Measurements from ENCODE around the gene SYS1. TPM values are rescaled to one million over a fixed set of nuclear protein-coding genes. Genes with fewer than 3 reads are reported as not detected.

The SYS1 gene
- total and polyA plus RNA-seq, 5 experiments from 2014 or later, result 34.2 to 62.5 (median 46.1) TPM

DNA sequence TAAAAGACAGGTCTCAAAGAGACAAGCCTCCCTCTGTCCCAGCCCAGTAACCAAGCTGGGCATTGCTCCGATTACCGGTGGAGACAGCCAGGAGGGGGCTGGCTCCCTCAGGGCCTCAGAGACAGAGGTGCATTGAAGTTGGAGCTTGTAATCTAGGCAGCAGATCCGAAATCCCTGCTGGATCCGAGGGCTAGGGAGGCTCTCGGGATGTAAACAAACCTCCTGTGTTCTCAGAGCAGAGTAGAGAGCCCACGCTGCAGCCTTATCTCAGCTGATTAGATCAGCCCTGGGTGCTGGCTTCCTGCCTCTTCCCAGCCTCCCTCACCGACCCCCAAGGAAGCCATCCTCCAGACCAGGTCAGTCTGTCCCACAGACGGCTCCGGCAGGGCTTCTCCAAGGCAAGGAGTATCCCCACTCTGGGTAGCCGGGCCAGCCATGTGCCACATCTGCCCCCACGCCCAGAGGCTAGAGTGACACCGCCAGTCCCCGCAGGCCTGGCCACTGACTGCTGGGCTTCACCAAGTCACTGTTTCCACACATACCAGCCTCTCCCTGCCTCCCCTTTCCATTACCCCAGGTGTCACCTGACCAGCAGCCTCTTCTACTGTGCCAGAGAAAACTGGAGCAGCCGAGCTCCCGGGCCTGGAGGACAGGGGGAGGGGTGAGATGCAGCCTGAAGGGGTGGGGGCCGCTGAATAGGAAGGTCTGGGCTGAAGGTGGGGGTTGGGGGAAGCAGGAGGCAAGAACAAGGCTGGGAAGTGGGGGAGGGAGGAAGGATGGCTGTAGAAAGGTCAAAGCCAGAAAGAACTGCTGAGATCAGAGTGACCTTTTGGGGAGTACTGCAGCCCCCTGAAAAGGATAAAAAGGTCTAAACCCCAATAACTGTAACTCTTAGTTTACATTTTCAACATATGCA lies 20.8 kb upstream of the SYS1 start:
- H3K9me3 Mint-ChIP-seq, result no peaks in the 10 kb centered on the region
- POLR2A ChIA-PET, result no interaction called here
- no peaks in the 10 kb centered on the region for H3K36me3 Mint-ChIP-seq
- peaks cover 0 to 8% (median under 1%) of the 10 kb centered on the region in 4 donors for H3K4me1 Mint-ChIP-seq
- H3K27me3 Mint-ChIP-seq, result peaks cover 8 to 28% (median 21%) of the 10 kb centered on the region in 5 donors
- DNase-seq (no peak), ATAC-seq (no peak)
- no peak overlapping the region for H3K4me3 Mint-ChIP-seq
- no peak overlapping the region for H3K27ac Mint-ChIP-seq

DNA sequence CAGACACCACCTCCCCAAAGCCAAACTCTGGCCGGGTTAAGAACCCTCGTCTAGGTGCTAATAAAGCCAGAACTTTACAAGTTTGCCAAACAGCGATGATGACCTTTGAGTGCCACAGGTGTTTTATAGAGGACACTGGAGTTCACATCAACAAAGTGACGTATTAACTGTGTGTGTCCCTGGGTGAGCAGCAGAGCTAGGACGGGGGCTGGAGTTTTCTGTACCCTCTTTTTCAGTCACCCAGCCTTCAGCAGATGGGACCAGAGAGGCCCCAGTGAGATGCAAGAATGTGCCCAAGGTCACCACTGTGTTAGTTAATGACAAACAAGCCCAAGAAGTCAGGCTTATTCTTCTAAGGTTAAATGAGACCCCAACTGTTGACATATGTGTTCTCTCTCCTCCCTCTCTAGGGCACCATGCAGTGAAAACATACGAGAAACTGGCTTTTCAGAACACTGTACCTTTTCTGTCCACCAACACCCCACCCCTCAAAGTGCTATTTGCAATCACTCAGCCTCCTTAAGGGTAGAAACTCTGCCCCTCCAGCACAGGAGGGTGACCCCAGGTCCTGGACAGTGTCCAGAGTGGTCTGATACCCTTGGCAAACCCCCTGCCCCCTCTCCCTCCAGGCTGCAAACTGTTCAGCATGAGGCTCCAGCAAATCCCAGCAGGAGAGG lies 20.0 kb upstream of the SYS1 start:
- ATAC-seq (no peak), DNase-seq (no peak)
- H3K4me3 Mint-ChIP-seq, result no peak overlapping the region
- POLR2A ChIA-PET, result no interaction called here
- no peaks in the 10 kb centered on the region for H3K36me3 Mint-ChIP-seq
- no peak overlapping the region for H3K27ac Mint-ChIP-seq
- no peaks in the 10 kb centered on the region for H3K9me3 Mint-ChIP-seq
- peaks cover 0 to 13% (median 4%) of the 10 kb centered on the region in 4 donors for H3K4me1 Mint-ChIP-seq
- H3K27me3 Mint-ChIP-seq, result peaks cover 8 to 32% (median 26%) of the 10 kb centered on the region in 5 donors

DNA sequence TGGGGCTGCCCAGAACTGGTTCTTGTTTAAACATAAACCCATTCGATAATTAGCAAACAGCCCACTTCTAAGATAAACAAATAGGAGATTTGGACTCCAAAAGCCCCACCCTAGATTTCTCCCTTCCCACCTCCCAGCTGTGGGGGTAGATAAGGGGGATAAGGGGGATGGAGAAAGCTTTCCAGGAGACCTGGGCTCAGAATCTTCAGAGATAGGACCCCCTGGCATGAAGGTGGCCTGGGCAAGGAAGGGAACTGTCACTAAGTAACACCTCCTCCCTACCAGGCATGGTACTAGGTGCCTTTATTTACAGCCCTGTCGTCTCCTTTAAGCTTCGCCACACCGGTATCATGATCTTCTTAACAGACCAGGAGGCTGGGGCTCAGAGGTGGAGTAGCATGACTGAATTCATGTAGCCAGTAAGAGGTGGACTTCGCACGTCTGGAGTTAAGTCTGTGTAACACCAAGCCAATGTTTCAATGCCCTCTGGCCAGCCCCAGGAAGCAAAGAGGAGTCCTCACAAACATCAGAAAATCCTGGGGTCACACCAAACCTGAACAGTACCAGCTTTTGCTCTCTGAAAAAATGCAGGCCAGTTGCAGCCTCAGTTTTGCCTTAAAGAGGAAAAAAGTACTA lies 19.3 kb upstream of the SYS1 start:
- Mint-ChIP-seq H3K27ac (peak overlapping the region in 1 of 10 donors; percentile 33), H3K27me3 (peaks cover 8 to 32% (median 26%) of the 10 kb centered on the region in 5 donors), H3K9me3 (no peaks in the 10 kb centered on the region), H3K4me1 (peaks cover 0 to 16% (median 5%) of the 10 kb centered on the region in 4 donors), H3K4me3 (no peak overlapping the region), H3K36me3 (peaks cover 0 to 2% (median 0%) of the 10 kb centered on the region in 3 donors)
- DNase-seq (no peak), ATAC-seq (no peak)
- POLR2A ChIA-PET, result no interaction called here

DNA sequence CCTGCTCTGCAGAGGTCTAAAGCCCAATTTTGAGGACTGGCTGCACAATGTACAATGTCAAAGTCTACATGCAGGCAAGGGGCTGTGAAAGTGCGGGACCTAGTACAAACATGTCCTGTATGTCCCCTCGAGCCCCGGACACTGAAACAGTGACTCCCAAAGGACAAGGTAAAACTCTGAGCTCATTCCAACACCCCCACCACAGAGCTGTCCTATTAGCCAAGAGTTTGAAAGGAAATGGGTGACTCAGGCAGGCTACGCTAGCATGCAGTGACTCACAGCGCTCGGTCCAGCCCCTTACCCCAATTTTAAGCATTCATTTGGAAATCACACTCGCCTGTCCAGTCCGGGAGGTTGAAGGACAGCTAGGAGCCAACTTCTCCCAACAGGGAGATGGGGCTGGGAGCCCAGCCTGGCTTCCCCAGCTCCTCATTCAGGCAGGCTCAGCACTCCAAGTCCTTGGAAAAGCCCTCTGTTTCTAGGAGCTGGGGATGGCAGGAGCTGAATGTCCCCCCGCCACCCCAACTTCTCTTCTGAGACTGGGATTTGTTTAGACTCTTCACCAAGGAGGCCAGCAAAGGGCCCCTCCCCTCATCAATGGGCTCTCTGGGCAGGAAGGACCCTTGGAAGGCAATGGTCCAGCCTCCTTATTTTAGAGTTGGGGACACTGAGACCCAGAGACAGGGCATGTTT lies 18.6 kb upstream of the SYS1 start:
- peaks cover 8 to 32% (median 26%) of the 10 kb centered on the region in 5 donors for H3K27me3 Mint-ChIP-seq
- POLR2A ChIA-PET, result no interaction called here
- no peak for DNase-seq
- H3K4me1 Mint-ChIP-seq, result peaks cover 0 to 16% (median 5%) of the 10 kb centered on the region in 4 donors
- H3K27ac Mint-ChIP-seq, result no peak overlapping the region
- H3K9me3 Mint-ChIP-seq, result no peaks in the 10 kb centered on the region
- peaks cover 0 to 2% (median 0%) of the 10 kb centered on the region in 3 donors for H3K36me3 Mint-ChIP-seq
- no peak for ATAC-seq
- no peak overlapping the region for H3K4me3 Mint-ChIP-seq

DNA sequence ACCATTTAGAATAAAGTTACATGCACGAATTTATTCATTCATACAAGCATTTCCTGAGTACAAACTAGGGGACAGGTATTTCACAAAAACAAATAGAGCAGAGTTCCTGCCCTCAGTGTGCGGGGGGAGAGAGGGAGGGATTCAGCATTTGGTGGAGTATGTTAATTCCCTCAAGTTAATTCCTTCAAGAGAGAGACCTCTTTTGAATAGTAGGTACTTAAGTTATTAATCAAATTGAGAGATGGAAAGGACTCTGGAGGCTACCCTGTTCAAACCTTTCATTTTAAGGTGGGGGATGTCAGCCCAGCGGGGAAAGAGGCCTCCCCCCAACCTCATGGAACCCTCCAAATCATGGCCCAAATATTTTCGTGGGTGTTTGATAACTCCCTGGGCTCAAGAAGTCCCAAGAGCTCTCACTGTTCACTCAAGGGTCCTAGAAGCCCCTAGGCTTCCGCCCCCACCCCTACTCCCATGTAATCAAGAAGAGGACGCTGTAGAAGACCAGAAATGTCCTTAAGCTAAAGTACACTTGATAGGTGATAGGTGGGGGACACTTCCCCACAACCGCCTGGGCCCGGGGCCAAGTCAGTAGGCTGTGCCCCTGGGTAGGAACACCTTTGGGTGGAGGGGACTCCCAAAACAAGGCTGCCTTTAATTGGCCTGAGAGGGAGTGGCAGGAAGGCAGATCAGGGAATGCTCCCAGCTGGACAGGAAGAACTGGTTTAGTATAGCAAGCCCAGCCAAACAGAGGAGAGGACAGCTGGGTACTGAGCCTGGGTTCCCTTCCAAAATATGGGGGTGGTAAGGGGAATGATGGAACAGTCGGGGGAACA lies 17.6 kb upstream of the SYS1 start:
- Mint-ChIP-seq H3K36me3 (peaks cover 0 to 2% (median 0%) of the 10 kb centered on the region in 3 donors), H3K4me3 (no peak overlapping the region), H3K9me3 (no peaks in the 10 kb centered on the region), H3K4me1 (peaks cover 0 to 16% (median 5%) of the 10 kb centered on the region in 4 donors), H3K27me3 (peaks cover 8 to 32% (median 26%) of the 10 kb centered on the region in 5 donors), H3K27ac (no peak overlapping the region)
- DNase-seq, result no peak
- POLR2A ChIA-PET, result no interaction called here
- no peak for ATAC-seq

DNA sequence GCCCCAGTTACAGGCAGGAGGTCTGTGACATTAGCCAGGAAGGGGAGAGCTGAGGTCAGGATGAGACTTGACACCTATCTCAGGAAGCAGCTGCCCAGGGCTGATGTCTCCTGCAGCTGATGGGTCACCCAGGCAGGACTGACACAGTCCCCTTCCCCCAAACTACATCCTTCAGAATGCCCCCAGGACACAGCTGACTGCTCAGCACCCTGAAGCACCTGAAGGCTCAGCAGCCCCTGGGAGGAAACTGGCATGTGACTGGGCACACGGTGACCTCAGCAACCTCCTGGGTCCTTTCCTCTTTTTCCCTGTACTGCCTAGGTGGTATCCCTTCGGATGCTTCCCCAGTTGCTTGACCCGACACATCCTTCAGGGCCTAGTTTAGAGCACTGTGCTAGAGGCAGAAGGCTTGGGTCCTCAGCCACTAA lies 16.7 kb upstream of the SYS1 start:
- H3K4me1 Mint-ChIP-seq, result peaks cover 0 to 16% (median 5%) of the 10 kb centered on the region in 4 donors
- ATAC-seq (no peak), DNase-seq (no peak)
- H3K27me3 Mint-ChIP-seq, result peaks cover 8 to 32% (median 26%) of the 10 kb centered on the region in 5 donors
- POLR2A ChIA-PET, result no interaction called here
- no peak overlapping the region for H3K27ac Mint-ChIP-seq
- H3K36me3 Mint-ChIP-seq, result peaks cover 0 to 2% (median 0%) of the 10 kb centered on the region in 3 donors
- no peak overlapping the region for H3K4me3 Mint-ChIP-seq
- no peaks in the 10 kb centered on the region for H3K9me3 Mint-ChIP-seq

DNA sequence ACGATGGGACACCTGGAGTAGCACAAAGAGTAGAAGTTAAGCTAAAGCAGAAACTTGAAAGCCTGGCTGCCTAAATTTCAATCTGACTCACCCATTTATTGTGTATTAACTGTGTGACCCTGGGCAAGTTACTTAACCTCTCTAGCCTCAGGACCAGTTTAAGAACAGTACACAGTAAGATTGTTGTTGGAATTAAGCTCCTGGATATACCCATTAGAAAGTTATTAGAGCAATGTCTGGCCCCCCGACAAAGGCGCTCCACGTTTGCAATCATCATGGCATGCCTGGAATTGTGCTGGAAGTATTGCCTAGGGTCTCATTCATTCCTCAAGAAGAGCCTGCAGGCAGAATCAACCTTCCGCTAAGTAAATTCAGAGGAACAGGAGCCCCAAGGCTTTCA lies 16.1 kb upstream of the SYS1 start:
- peaks cover 8 to 32% (median 26%) of the 10 kb centered on the region in 5 donors for H3K27me3 Mint-ChIP-seq
- POLR2A ChIA-PET, result interaction anchor here (1.5 kb wide), 1 partner anchor 69 kb away, joined by 3 read pairs; the partner anchor contains the start of gene PIGT
- H3K4me1 Mint-ChIP-seq, result peaks cover 0 to 16% (median 5%) of the 10 kb centered on the region in 4 donors
- no peak for ATAC-seq
- H3K9me3 Mint-ChIP-seq, result no peaks in the 10 kb centered on the region
- no peak overlapping the region for H3K27ac Mint-ChIP-seq
- H3K4me3 Mint-ChIP-seq, result peak overlapping the region in 7 of 10 donors; percentile 7 to 81 (median 73)
- H3K36me3 Mint-ChIP-seq, result peaks cover 0 to 2% (median 0%) of the 10 kb centered on the region in 3 donors
- no peak for DNase-seq

DNA sequence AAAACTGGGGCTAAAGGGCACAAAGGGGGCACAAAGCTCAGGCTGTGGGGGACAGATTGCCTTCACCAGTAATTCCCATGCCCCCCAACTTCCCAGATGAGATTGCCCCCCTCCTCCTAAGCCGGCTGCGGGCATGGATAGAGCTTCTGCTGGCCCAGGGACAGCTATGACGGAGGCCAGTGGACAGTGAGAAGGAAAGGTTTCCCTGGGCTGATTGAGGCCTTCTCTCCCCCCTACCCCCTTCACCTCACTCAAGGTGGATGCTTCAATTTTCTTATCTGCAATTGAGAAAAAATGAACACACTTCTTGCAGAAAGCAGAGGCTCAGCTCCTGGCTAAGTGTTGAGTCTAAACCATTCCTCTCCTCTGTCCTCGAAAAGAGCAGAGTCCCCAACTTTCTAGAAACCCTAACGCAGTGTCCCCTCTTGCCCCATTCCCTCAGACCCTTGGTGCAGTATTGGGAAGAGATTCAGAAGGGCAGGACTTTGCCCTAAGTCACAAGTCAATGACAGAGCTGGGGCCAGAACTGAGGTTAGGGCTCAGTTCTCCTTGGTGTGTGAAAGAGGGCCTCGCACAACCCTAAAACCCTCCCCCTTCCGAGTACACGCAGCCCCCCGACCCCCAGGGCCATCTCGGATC lies 15.5 kb upstream of the SYS1 start:
- peak in 1 of 2 donors; percentile 20 for ATAC-seq
- Mint-ChIP-seq H3K9me3 (no peaks in the 10 kb centered on the region), H3K4me1 (peaks cover 0 to 16% (median 5%) of the 10 kb centered on the region in 4 donors)

DNA sequence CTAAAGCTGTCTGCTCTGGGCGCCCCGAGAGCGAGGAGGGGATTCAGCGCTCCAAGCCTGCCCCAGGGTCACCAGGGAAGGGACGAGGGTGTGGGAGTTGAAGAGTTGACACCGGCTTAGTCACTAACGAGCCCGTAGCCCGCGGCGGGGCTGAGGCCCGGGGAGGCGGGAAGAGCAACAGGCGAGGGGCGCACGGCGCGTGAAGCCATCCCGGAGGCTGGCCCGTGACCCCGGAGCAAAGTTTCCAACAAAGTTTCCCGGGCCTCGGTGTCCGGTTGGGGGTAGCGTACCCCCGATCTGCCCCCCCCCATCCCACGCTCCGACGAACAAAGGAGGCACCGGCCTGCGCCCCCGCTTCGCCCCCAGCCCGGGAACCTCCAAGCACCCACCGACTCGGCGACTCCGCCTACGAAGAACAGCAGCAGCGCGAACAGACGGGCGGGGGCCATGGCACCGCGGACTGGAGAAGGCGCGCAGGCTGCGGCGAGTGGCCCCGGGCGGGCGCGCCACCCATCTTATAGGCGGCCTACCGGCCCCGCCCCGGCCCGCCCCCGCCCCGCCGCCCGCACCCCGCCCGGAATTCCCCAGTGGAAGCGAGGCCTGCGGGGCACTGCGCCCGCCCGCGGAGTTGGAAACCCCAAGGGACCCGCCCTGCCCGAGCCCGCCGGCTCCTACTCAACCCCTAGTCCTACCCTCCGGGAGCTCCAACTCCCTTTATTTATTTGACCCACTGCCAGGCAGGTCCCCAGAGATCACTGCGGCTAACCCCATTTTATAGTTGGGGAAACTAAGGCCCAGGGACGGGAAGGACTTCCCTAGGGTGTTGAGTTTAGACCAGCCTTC lies 14.8 kb upstream of the SYS1 start, which contains the start of gene SDC4:
Gene SDC4 (minus strand): TSS at position 489 of the 843 bp plus-strand sequence. CDS start 40 bp downstream, at position 449.
- peaks cover 8 to 30% (median 26%) of the 10 kb centered on the region in 5 donors for H3K27me3 Mint-ChIP-seq
- H3K9me3 Mint-ChIP-seq, result no peaks in the 10 kb centered on the region
- H3K36me3 Mint-ChIP-seq, result peaks cover 0 to 2% (median 0%) of the 10 kb centered on the region in 3 donors
- peak within 1 kb of the TSS in 1 of 10 donors; percentile 15 for H3K27ac Mint-ChIP-seq
- ATAC-seq, result peak; percentile 85 to 90
- H3K4me1 Mint-ChIP-seq, result peaks cover 0 to 16% (median 5%) of the 10 kb centered on the region in 4 donors
- peak within 1 kb of the TSS; percentile 45 to 81 (median 74) for H3K4me3 Mint-ChIP-seq
- POLR2A ChIA-PET, result interaction anchor here (0.5 to 1.5 kb wide), 2 partner anchors 68 to 106 kb away, joined by 3 read pairs; partner anchors contain the start of gene PIGT
- peak in 7 of 10 donors; percentile 14 to 45 (median 25) for DNase-seq

More for the DNA sequence above, 15.5 kb upstream of the SYS1 start:
- Mint-ChIP-seq H3K27ac (no peak overlapping the region), H3K36me3 (peaks cover 0 to 2% (median 0%) of the 10 kb centered on the region in 3 donors), H3K27me3 (peaks cover 8 to 32% (median 26%) of the 10 kb centered on the region in 5 donors), H3K4me3 (peak overlapping the region; percentile 45 to 81 (median 74))
- DNase-seq, result no peak
- POLR2A ChIA-PET, result interaction anchor here (1.5 kb wide), 1 partner anchor 69 kb away, joined by 3 read pairs; the partner anchor contains the start of gene PIGT

DNA sequence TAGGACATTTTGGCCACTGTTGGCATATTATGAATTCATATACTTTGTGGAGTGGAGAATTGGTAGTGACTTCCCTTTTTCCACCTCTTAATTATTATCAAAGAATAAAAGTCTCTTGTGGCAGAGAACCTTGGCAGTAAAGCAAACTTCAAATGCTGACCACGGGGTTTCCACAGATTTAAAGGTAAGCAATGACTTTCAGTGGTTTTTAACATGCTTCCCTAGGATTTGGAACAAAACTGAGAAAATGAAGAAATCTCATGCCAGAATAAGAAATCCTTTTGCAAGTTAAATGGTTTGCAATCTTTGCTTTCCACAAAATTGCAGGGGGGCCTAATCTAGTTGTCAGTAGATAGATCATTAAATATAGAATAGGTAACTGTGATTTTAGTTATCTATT lies 12.7 kb upstream of the SYS1 start:
- H3K9me3 Mint-ChIP-seq, result no peaks in the 10 kb centered on the region
- ATAC-seq (no peak), DNase-seq (no peak)
- H3K36me3 Mint-ChIP-seq, result peaks cover 0 to 2% (median 0%) of the 10 kb centered on the region in 3 donors
- peaks cover 0 to 18% (median 5%) of the 10 kb centered on the region in 4 donors for H3K4me1 Mint-ChIP-seq
- H3K27ac Mint-ChIP-seq, result no peak overlapping the region
- H3K4me3 Mint-ChIP-seq, result no peak overlapping the region
- peaks cover 5 to 23% (median 16%) of the 10 kb centered on the region in 5 donors for H3K27me3 Mint-ChIP-seq
- POLR2A ChIA-PET, result no interaction called here
